PFSK-1 (cell line): Measurements from ENCODE around the gene SRPK2.
A peak's percentile ranks its signal among the peaks of the same experiment; 100 is the strongest.

Experiments
- FOXP2 ChIP-seq: optimal IDR thresholded peaks from 2 replicates; pipeline ENCODE3; 2011; ENCODE audit warnings: borderline replicate concordance, control low read depth, inconsistent platforms; ENCODE audit not compliant: insufficient read depth; ENCODE audit errors: extremely low read length, extremely low read depth
- POLR2AphosphoS5 ChIP-seq: IDR thresholded peaks from 2 replicates; pipeline ENCODE4 v1.6.1; 2012; ENCODE audit warnings: low read depth, mild to moderate bottlenecking, control low read depth, low read length, moderate library complexity
- SIN3A ChIP-seq: IDR thresholded peaks from 2 replicates; pipeline ENCODE4 v1.6.1; 2012; ENCODE audit warnings: mild to moderate bottlenecking, low read length, moderate library complexity, borderline replicate concordance; ENCODE audit not compliant: insufficient read depth
- TAF1 ChIP-seq: IDR thresholded peaks from 2 replicates; pipeline ENCODE4 v1.6.1; 2012; ENCODE audit warnings: low read length, control low read depth, borderline replicate concordance; ENCODE audit not compliant: insufficient read depth
- TF ChIP-seq, protein P1 (sequence below), 2 experiments: IDR thresholded peaks; 2 replicates each; pipeline versions ENCODE4 v1.6.1 to v1.8.0; 2011 to 2012; ENCODE audit warnings: low read depth in 2 of 2, low read length in 2 of 2, control low read depth in 1 of 2, inconsistent platforms in 1 of 2, mild to moderate bottlenecking in 1 of 2, moderate library complexity in 1 of 2; ENCODE audit not compliant: insufficient read depth in 1 of 2

Gene SRPK2

DNA sequence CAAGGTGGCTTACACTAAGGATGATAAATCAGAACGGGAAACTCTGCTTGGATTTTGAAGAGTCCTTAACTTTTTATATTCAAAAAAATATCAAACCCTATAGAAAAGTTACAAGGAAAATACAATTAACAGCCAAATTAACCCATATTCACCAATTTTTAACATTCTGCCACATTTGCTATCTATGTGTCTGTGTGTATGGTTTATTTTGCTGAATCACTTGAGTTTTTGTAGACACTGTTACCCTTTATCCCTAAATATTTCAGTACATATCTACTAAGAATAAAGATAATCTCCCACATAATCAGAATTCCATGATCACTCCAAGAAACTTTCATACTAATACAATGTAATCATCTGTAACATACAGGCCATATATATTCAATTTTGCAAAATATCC is 1.2 kb upstream of the SRPK2 start:
- TF ChIP-seq FOXP2 (no peak), POLR2AphosphoS5 (no peak), SIN3A (no peak), TAF1 (no peak)
- TF ChIP-seq, protein P1, sequence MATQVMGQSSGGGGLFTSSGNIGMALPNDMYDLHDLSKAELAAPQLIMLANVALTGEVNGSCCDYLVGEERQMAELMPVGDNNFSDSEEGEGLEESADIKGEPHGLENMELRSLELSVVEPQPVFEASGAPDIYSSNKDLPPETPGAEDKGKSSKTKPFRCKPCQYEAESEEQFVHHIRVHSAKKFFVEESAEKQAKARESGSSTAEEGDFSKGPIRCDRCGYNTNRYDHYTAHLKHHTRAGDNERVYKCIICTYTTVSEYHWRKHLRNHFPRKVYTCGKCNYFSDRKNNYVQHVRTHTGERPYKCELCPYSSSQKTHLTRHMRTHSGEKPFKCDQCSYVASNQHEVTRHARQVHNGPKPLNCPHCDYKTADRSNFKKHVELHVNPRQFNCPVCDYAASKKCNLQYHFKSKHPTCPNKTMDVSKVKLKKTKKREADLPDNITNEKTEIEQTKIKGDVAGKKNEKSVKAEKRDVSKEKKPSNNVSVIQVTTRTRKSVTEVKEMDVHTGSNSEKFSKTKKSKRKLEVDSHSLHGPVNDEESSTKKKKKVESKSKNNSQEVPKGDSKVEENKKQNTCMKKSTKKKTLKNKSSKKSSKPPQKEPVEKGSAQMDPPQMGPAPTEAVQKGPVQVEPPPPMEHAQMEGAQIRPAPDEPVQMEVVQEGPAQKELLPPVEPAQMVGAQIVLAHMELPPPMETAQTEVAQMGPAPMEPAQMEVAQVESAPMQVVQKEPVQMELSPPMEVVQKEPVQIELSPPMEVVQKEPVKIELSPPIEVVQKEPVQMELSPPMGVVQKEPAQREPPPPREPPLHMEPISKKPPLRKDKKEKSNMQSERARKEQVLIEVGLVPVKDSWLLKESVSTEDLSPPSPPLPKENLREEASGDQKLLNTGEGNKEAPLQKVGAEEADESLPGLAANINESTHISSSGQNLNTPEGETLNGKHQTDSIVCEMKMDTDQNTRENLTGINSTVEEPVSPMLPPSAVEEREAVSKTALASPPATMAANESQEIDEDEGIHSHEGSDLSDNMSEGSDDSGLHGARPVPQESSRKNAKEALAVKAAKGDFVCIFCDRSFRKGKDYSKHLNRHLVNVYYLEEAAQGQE (IDR thresholded peaks at IDR 0.05; ENCODE audit: insufficient read depth in 1 of 2, low read depth in 2 of 2, low read length in 2 of 2), result no peak

DNA sequence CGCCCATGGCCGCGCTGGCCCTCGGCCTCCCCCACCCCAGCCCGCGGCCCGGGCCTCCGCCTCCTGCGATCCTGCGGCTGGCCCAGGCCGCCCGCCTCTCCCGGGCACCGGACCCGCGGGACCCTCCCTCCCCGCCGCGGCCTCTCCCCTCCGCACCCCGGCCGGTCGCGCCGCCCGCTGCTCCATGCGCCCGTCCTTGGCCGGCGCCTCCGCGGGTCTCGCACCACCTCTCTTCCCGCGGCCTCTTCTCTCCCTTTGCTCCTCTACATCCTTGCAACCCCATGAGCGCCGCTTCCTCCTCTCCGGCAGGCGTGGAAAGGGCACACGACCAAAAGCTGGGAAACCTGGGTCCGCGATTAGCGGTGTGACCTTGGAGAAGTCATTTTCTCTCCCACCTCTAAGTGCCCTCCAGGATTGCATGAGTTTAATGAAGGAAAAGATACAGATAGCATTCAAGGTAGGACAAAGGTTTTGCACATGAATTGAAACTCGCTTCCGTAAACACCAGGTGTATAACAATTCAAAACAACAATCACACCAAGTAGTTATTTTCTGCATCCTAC is 448 bp upstream of the SRPK2 start:
- TF ChIP-seq TAF1 (no peak), FOXP2 (no peak), SIN3A (no peak), POLR2AphosphoS5 (no peak)
- TF ChIP-seq, protein P1 (IDR thresholded peaks at IDR 0.05; ENCODE audit: insufficient read depth in 1 of 2, low read depth in 2 of 2, low read length in 2 of 2), result no peak

DNA sequence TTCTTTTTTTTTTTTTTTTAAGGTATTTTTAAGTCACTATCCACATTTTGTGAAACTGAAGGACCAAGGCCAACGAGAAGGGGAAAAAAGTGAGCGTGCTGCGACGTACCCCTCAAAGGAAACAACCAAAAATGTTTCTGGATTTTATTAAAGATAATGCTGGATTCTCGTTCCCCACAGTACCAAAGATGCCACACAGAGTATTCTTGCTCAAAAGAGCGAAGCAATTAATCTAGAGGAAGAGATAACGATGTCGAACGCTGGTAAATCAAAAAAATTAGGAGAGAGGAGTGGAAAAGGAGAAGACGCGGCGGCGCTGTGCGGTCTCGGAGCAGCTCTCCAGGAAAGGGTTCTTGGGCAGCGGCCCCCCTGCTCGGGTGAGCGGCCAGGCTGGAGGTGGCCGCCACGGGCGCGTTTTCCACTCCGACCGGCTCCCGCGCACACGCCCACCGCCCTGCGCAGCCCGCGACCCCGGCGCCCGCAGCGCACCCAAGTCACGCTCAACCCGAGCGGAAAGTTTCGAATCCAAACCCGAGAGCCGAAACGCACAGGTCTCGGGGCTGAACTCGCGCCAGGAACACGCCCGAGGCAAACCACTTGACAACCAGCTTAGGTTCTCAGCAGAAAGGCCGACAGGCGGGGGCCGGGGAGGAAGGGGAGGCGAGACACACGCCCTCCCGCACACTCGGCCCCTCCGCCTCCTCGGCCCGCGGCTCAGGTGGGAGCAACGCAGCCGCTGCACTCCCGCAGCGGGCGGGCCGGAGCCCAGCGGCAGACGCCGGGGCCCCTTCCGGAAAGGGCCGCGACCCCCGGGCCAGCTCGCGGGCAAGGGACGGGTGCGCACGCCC is 989 bp downstream of the SRPK2 start:
- peak; percentile 50 for TF ChIP-seq FOXP2
- TF ChIP-seq, protein P1 (IDR thresholded peaks at IDR 0.05; ENCODE audit: insufficient read depth in 1 of 2, low read depth in 2 of 2, low read length in 2 of 2), result no peak

DNA sequence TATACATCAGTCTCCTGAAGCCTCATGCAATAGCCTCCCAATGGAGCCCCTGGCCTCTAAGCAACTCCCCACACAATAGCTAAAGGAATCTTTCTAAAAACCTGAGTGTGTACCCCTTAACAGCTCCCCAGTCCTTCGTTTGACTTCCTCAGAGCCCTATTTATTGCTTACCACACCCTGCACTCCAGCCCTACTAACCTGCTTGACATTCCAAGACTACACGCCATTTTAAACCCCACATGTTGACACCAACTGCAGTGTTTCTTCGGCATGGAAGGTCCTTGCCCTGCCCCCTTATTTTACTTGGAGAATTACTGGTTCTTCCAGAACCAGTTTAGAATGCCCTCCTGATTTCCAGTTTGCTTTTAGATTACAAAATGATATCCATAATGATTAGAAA is 10.8 kb downstream of the SRPK2 start:
- TF ChIP-seq, protein P1 (IDR thresholded peaks at IDR 0.05; ENCODE audit: insufficient read depth in 1 of 2, low read depth in 2 of 2, low read length in 2 of 2), result no peak
- no peak for TF ChIP-seq TAF1
- no peak for TF ChIP-seq FOXP2
- no peak for TF ChIP-seq SIN3A
- no peak for TF ChIP-seq POLR2AphosphoS5
